ENCODE measurements around the gene ENHO.

The ENHO gene

DNA sequence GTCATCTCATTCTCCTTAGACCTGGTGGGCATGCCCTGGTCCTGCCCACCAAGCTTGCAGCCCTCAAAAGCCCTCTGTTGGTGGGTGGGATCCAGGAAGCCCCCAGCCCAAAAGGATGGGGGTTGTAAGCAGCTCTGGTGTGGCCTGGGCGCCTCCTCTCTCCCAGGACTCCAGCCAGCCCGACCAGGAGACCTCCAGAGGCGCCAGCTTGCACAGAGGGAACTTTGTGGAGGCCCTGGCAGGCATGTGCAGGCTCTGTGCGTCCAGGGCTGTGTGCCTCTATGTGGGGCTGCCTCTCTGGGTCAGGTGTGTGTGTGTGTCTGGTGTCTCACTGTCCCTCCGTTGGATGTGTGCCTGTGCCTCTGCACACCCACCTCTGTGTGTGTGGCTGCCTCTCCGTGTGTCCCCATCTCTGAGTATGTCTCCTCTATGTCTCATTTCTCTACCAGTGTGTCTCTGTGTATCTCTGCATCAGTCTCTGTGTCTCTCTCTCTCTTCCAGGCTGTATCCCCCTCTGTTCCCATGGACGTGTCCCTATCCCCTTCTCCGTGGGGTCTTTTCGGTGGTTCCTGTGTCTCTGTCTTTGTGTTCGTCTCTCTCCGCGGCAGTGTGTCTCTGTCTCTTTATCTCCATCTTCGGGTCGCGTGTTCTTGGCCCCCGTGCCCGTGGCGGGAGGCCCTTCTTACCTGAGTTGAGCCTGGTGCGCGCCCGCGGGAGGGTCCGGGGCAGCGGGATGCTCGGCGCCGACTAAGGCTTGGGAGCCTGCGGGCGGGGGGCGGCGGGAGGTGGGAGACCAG, 501 bp downstream of the ENHO start:
- DNase-seq = no peak

DNA sequence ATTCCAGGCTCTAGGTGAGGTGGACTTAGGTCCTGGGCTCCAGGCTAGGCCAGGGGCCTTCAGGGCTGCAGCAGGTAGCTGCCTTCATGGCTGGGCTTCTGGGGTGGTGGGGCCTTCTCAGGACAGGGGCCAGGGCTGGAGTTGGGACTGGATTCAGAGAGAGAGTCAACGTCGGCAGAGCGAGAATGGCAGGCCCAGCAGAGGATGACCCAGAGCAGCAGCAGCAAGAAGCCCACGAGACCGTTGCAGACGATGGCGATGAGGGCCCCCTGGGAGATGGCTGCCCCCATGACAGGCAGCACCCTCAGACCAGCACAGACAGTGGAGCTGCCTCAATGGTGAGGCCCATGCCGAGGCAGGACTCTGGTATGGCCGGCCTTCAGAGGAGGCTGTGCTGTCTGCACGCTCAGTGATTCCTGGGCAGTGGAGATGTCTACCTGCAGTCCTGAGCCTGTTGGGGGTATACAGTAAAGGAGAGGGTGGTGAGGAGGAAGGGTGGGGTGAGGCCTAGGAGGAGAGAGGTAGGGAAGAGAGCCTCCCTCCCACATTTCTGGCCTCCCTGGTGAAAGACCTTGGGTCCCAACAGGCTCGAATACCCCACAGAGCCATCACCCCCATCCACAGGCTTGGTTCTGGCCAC, 1.3 kb downstream of the ENHO start:
- no peak for DNase-seq

DNA sequence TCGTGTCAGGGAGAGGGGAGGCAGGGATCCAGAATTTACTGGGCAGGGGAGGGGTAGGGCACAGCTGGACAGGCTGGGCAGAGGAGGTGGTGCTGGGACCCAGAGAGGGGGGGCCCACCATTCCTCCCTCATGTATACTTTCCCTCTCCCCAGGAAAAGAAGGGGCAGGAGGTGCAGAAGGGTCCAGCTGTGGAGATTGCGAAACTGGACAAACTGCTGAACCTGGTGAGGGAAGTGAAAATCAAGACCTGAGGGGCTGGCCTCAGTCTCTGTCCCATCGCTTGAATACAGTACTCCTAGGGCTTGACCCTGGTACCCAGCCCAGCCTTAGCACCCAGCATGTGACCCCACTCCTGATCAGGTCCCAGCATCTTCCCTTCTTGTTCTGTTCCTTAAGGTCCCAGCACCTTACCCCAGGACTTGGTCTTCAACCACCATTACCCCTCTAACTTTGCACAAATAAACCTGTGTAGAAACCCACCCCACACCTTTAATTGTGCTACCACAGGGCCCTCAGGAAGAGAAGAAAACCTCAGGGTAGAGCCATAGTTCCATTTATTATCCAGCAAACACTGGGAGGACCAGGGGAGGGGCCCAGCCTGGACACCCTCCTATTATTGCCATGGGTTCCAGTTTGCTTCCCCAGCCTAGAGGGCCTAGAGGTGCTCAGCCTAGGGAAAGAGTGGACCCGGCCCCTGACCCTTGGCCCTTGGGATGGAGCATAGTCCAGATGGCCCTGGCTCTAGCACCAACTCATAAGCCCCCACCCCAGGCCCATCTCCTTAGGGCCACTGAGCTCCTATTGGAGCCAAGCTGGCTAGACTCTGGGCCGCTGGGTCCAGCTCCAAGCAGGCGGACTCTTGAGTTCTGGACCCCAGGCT, 2.0 kb downstream of the ENHO start:
- no peak for DNase-seq

DNA sequence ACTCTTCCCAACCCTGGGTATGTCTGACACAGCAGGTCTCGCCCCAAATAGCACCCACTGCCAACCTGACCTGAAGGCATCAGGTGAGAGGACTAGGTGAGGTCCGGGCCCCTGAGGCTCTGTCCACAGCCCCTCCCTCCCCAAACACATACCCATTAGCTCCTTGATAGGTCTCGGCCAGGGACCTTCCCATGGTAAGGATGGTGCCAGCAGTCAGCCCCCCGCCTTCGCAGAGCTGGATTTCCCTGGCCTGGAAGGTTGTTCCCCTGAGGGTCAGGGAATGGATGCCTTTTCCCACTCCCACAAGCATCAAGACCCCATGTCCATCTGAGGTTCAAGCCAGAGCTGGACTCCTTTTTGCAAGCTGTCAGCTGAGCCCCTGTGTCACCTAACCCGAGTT, 2.7 kb downstream of the ENHO start:
- no peak for DNase-seq

DNA sequence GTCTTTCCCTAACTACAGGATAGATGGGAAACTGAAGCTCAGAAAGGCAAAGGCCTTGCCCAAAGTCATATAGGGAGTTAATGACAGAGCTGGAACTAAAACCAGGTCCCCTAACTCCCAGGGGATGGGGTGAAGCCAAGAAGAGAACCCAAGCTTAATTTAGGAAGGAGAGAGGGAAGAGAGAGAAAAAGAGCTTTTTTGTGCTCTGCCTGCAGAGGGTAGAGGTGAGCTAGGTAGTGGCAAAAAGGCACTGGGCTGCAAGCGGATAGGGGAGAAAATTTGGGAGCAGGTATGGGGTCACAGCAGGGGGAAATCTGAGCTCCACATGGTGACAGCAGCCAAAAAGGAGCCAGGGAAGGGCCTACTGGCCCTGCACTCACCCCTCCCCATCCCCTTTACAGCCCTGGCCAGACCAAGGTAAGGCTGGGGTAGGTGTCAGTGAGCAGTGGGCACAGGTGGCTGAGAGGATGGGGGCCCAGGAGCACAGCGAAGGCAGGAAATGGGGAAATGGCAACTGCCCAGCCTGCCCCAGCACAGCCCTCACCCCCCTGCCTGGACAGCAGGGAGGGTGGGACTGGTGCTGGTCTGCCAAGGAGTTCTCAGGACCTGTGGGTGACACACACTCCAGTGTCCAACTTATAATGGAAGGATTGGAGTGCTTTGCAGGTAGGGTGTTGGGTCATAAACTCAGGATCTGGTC, 3.3 kb downstream of the ENHO start:
- DNase-seq = no peak

DNA sequence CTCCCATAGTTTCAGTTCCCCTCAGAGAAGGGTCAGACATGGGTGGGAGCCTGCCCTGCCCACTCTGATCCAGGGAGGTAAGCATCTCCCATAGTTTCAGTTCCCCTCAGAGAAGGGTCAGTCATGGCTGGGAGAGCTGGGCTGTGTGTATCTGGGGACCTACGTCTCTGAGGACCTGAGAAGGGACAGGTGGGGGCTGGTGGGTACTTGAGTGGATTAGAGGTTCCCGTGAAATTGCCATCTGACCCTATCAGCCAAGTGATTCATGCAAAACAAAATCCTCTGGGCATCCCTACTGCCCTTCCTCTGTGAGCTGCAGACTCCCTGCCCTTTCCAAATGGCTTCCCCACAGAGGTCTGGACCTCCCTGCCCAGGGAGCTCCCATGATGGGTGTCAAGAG, 3.9 kb downstream of the ENHO start:
- DNase-seq = no peak

DNA sequence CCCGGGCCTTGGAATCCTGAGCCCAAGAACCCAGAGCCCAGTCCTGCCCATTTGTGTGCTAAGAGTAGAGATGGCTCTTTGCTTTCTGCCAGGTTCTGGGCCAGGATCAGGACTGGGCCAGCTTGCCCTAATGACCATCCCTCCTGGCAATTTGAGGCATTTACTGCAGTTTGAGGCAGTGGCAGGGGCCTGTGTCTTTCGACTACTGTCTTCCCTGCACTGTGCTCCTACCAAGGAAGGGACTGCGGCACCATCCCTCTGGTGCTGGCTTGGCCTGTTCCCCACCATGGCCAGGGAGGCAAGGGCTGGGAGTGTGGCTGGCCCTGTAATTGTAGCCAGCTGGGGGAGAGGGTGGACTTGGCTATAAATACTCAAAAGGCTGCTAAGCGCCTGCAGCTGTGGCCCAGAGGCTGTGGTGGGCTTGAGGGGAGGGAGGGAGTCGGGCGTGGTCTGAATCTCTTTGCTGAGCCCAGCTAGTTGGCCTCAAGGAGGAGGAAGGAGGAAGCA, 4.6 kb downstream of the ENHO start:
- DNase-seq = no peak

DNA sequence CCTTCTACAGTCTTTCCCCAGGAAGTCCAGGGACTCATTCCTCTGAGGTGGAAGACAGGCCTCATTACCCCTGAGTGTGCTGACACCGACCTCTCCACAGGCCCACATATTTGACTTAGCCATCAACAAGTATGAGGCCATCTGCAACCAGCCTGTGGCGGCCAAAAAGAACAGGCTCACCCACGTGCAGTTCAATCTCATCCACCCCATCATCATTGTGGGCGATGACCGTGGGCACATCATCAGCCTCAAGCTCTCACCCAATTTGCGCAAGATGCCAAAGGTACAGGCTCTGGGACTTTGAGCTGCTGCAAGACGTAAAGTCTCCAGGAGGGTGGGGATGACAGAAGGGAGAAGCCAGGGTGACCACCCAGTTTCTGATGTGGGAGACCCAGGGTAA, 5.6 kb downstream of the ENHO start:
- DNase-seq = no peak

DNA sequence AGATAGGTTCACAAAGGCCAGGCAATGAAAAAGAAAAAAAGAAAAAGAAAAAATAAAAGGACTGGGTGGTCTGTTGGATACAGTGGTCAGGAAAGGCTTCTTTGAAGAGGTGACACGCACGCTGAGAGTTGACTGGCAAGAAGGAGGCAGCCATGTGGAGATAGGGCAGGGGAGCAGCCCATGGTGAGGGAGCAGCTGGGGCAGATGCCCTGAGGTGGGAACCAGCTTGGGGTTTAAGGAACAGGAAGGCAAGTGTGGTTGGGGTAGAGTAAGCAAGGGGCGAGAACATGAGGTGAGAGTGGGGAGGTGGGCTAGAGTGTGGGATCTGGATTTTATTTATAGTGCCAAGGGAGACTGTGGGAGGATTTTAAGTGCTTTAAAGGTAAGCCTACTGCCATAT, 6.8 kb downstream of the ENHO start:
- DNase-seq = no peak

DNA sequence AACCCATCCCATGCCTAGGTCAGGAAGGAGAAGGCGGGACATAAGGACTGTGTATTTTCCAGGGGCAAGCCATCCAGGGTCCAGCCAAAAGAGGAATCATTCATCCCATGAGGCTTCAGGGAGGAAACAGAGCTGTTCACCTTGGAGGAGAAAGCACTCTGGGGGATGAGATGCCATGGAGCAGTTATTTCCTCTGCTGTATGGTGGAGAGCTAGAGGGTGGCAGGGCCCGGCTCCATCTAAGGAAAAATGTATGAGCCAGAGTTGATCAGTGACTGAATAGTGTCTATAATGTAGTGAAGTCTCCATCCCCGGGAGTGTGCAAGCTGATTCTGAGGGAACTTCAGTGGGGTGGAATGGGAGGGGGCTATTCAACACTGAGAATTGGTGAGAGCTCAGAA, 8.0 kb downstream of the ENHO start:
- no peak for DNase-seq

DNA sequence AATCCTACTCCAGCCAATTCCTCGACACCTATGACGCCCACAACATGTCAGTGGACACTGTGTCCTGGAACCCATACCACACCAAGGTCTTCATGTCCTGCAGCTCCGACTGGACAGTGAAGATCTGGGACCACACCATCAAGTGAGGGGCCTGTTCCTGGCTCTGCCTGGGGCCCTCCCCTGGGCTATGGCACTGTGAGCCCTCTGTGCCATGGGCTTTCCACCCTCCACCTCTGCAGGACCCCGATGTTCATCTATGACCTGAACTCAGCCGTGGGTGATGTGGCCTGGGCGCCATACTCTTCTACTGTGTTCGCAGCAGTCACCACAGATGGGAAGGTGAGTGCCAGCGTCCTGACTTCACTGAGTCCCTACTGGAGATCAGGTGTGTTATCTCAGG, 8.4 kb downstream of the ENHO start:
- DNase-seq = no peak

DNA sequence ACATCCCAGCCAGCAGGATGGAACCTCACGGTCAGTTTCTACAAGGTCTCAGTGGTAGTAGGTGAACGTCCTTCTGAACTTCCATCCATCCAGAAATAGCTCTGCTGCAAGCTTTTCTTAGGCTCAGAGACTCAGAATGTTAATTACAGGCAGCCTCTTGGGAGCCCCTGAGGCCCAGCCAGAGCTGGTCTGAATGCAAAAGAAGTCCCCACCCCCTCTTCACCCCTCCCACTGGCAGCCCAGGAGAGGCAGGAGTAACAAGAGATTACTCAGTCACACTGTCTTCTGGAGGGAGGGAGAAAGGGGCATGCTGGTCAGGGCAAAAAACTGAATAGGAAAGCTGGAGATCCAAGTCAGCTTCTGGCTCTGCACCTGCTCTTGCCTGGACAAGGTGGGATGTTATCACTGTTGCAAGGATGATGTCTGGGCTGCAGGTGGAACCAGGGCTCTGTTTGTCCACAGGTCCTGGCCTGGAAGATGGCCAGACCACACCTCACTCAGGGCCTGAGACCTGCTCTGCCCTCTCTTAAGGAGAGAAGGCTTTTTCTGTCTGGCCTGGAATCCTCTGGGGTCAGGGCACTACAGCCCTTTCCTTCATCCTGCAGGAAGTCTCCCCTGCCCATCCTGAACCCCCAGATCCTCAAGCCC, 9.1 kb downstream of the ENHO start:
- peak; percentile 57 for DNase-seq

DNA sequence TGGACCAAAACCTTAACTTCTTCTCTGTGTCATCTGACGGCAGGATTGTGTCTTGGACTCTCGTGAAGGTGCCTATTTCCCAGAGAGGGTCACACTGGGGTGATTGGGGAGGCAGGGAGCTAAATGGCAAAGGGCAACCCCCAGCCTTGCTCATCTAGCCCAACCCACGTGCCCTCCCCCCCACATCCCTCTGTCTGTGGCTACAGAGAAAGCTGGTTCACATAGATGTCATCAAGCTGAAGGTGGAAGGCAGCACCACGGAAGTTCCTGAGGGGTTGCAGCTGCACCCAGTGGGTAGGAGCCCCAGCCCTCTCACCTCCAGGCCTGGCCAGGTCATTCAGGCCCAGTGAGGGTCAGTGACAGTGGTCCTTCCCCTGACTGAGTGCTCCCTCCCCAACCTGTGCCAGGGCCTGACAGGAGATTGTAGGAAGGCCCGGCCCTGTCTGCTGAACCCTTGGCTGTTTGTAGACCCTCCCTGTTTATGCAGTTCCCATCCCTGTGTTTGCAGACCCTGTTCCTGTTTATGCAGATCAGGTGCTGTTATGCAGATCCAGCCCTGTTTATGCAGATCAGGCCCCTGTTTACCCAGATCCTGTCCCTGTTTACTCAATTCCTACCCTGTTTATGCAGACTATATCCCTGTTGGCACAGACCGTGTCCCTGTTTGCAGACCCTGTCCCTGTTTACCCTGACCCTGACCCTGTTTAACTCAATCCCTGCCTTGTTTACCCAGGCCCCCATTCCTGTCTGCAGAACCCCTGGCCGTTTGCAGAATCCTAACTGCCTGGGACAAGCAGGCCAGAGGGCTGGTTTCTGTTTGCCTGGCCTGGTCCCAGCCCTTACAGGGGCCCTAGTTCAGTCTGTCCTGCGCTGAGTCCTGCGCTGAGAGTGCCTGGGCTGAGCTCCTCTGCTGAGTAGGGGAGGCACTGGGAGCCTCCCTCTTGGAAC, 10.4 kb downstream of the ENHO start:
- no peak for DNase-seq

DNA sequence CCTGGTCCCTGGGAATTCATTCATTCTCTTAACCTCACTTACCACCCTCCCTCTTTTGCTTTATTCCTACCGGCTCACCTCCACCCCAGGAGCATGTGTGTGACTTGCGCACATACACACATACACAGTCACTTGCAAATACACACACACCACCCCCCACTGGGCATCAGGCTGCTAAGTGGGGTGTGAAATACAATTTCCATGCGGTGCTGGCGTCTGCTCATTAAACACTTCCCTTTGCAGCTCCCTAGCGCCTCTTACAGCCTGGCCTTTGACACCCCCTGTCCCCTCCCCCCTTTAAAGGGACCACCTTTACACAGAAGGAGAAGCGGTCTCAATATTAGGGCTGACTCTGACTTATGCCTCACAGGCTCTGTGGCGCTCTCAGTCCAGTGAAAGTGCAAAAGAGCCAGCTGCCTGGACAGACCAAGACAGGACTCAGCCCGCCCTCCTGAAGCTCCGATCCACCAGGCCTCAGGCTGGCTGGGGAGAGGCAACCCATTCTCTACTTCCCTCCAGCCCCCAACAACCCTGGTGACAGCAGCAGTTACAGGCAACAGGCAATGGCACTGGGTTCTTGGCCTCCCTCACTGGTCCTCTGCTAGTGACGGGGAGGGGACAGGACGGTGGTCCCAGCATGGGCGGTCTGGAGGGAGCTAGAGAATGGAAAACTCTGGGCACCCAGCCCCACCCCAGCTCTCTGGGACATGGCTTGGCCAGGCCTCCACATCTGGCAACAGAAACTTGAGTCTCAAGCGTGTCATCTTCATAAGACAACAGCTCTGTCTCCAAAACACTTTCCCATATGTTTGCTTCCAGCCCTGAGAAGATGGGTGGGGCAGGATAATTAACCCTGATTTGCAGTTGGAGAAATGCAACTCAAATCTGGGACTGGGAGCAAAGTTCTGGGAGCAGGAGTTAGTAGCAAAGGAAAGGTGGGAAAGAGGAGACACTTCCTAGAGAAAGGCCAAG, 12.0 kb downstream of the ENHO start:
- DNase-seq = no peak

DNA sequence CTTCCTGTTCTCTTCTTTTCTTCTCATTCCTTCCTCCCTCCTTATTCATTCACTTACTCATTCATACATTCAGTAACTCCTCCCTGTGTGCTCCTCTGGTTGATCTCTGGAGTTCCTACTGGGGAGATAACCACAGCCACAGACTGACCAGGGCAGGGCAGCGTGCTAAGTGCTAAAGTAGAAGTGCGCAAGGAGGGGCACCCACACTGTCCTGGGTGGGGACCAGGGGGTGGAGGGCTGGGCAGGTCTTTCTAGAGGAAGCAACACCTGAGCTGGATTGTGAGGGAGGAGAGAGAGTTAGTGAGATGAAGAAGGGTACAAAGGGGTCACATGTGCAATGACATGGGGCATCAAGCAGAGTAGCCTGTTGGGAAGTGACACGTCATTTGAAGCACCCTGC, 13.8 kb downstream of the ENHO start:
- DNase-seq = no peak

DNA sequence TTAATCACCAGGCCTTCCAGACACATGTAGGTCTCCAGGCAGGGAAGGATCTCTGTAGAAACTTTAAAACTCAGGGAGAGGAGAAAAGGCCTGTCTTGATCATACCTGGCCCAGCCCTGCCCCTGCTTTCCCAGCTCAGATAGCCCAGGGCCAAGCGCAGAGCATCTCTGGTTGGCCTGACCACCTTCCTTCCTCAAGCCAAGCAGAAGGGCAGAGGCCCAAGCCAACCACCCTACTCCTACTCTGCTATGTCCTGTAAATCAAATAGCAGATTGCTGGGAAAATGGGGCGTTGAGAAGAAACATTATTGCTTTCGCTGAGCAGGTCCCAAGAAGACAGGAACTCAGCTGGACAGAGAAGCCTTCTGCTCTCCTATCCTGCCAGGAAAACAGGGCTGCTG, 14.3 kb downstream of the ENHO start:
- no peak for DNase-seq

DNA sequence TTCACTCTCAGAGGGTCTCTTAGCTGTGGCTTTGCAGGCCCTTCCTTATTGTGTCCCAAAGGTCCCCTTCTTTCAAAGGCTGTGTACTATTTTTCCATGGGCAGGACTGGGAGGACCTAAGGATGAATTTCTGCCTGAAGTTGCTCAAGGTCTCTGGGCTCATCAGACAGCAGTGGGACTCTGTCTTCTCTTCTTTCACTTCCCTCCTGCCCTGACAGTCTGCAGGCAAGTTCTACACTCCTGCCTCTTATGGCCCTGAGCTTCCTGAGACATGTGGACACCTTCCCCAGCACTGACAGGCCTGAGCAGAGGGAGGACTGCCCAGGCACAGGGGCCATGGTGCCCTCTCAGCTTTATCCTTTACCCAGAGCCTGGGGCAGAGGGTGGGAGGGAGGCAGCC, 14.8 kb downstream of the ENHO start:
- no peak for DNase-seq

DNA sequence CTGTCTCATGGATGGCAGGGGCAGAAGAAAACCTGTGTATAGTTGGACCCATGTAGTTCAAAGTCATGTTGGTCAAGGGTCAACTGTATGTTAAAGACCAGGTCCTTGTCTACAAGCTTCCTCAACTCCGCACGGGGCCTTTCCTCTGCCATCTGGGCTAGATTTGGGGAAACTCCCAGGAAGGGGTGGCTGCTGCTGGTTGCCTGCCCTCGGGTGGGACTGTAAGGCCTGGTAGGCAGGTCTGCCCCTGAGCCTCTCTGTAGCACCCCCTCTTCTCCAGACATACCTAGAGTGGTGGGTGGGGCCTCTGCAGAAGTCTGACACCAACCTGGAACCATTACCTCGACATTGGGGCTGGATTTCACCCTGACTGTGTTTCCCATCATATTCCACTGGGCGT, 15.2 kb downstream of the ENHO start:
- DNase-seq = no peak

DNA sequence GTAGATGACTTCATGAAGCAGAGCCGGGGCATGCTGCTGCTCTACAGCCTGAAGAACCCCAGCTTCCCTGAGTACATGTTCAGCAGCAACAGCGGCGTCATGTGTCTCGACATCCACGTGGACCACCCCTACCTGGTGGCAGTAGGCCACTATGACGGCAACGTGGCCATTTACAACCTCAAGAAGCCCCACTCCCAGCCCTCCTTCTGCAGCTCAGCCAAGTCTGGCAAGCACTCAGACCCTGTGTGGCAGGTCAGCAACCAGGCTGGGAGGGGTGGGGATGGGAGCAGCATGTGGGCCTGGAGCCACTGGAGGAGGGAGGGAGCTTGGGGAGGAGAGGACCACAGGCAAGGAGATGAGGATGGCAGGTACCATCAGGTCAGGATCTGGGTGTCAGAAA, 16.2 kb downstream of the ENHO start:
- DNase-seq = no peak
